ENCODE measurements around the gene POLE. TPM values are rescaled to one million over a fixed set of nuclear protein-coding genes. Genes with fewer than 3 reads are reported as not detected.

Gene POLE
- total RNA-seq, 1 experiment from 2014 or later: 96.1 TPM

DNA sequence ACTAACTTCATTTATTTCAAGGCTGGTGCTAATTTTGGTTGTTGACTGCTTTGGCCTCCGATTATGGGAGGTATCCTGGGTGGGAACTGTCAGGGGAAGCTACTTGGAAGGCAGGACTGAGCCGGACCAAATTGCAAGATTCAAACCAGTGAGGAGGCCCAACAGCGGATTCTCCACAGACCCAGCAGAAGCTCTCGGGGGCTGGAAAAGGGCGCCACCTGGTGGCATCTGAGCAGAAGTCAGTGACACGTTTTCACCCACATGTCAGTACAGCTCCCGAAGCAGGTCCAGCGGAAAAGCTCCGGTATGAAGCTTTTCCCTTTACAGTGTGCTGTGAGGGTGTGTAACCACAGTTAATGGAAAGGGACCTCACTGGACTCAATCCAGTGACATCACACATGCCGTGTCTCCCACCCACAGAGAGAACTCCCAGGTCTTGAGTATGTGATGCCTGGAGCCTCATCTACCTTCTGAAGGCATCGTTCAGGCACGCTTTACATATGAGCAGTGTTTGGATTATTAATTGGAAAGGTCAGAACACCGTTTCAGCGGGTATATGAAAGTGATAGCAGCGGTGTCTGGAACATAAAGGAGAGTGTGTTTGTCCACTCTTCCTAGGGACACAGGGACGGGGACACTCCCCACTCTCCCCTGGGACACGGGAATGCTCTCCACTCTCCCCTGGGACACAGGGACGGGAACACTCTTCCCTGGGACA, 72.1 kb downstream of the POLE start:
- Histone ChIP-seq H3K27ac (ENCODE audit: low read length) (no peak overlapping the region), H2AFZ (ENCODE audit: low read length) (peak overlapping the region; percentile 11; the same call in 1 of the 2 replicates), H3K79me2 (ENCODE audit: low read length) (no peaks in the 10 kb centered on the region), H3K27me3 (ENCODE audit: low read length) (peaks cover 38% of the 10 kb centered on the region), H3K4me2 (ENCODE audit: low read length) (no peak overlapping the region), H3F3A (ENCODE audit: low read length, unreplicated experiment) (no peaks in the 10 kb centered on the region), H3K9me2 (replicated peaks; ENCODE audit: low read length) (no peaks in the 10 kb centered on the region), H3K36me3 (ENCODE audit: low read depth, low read length) (no peaks in the 10 kb centered on the region), H4K20me1 (ENCODE audit: low read length) (no peaks in the 10 kb centered on the region), H3K9ac (ENCODE audit: low read length) (no peak overlapping the region), H3K4me3 (ENCODE audit: low read length) (no peak overlapping the region), H3K9me3 (ENCODE audit: low read length) (0 out of 2 replicates have a peak, but pooled peaks cover 3% of the 10 kb centered on the region), H3K4me1 (ENCODE audit: insufficient read depth, low read length) (no peaks in the 10 kb centered on the region)
- BruUV-seq (replicated peaks): no TSS peak
- DNase-seq (peak; percentile 90), ATAC-seq (peak; percentile 97)
- CTCF ChIA-PET: interaction anchor here (0.9 to 1.2 kb wide), 4 partner anchors 14 to 201 kb away, joined by 4 to 7 read pairs (median 6); no protein-coding TSS in a partner anchor
- POLR2A ChIA-PET (ENCODE audit: unreplicated experiment): no interaction called here
- intact Hi-C loops (cut with micrococcal nuclease): loop anchor here (1.0 kb wide), 2 partner anchors 15 to 200 kb away; no protein-coding TSS in a partner anchor
- no peak for TF ChIP-seq EZH2phosphoT487 (IDR thresholded peaks at IDR 0.05; ENCODE audit: borderline replicate concordance, low read length)
- TF ChIP-seq, protein P1, sequence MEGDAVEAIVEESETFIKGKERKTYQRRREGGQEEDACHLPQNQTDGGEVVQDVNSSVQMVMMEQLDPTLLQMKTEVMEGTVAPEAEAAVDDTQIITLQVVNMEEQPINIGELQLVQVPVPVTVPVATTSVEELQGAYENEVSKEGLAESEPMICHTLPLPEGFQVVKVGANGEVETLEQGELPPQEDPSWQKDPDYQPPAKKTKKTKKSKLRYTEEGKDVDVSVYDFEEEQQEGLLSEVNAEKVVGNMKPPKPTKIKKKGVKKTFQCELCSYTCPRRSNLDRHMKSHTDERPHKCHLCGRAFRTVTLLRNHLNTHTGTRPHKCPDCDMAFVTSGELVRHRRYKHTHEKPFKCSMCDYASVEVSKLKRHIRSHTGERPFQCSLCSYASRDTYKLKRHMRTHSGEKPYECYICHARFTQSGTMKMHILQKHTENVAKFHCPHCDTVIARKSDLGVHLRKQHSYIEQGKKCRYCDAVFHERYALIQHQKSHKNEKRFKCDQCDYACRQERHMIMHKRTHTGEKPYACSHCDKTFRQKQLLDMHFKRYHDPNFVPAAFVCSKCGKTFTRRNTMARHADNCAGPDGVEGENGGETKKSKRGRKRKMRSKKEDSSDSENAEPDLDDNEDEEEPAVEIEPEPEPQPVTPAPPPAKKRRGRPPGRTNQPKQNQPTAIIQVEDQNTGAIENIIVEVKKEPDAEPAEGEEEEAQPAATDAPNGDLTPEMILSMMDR (conservative IDR thresholded peaks at IDR 0.05; ENCODE audit: low read depth, low read length): peak; percentile 97
- no peak for TF ChIP-seq EZH2 (IDR thresholded peaks at IDR 0.05; ENCODE audit: low read length, unreplicated experiment)

DNA sequence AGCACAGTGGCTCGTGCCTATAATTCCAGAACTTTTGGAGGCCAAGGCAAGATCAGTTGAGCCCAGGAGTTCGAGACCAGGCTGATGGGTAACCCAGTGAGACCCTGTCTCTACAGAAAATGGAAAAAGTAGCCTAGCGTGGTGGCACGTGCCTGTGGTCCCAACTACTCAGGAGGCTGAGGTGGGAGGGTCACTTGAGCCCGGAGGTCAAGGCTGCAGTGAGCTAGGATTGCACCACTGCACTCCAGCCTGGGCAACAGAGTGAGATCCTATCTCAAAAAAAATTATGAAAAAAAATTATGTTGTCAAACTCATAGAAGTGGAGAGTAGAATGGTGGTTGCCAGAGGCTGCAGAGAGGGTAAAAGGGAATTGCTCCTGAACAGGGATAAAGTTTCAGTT, 73.1 kb downstream of the POLE start:
- Histone ChIP-seq H3K36me3 (ENCODE audit: low read depth, low read length) (no peaks in the 10 kb centered on the region), H2AFZ (ENCODE audit: low read length) (no peak overlapping the region), H3F3A (ENCODE audit: low read length, unreplicated experiment) (no peaks in the 10 kb centered on the region), H3K27ac (ENCODE audit: low read length) (no peak overlapping the region), H3K9ac (ENCODE audit: low read length) (no peak overlapping the region), H3K4me3 (ENCODE audit: low read length) (no peak overlapping the region), H3K4me2 (ENCODE audit: low read length) (no peak overlapping the region), H3K4me1 (ENCODE audit: insufficient read depth, low read length) (no peaks in the 10 kb centered on the region), H3K9me2 (replicated peaks; ENCODE audit: low read length) (no peaks in the 10 kb centered on the region), H3K79me2 (ENCODE audit: low read length) (no peaks in the 10 kb centered on the region), H3K27me3 (ENCODE audit: low read length) (peaks cover 34% of the 10 kb centered on the region), H3K9me3 (ENCODE audit: low read length) (0 out of 2 replicates have a peak, but pooled peaks cover 3% of the 10 kb centered on the region), H4K20me1 (ENCODE audit: low read length) (no peaks in the 10 kb centered on the region)
- CTCF ChIA-PET: no interaction called here
- intact Hi-C loops (cut with micrococcal nuclease): no loop called here
- no peak for DNase-seq
- POLR2A ChIA-PET (ENCODE audit: unreplicated experiment): no interaction called here
- no peak for ATAC-seq
- TF ChIP-seq EZH2 (IDR thresholded peaks at IDR 0.05; ENCODE audit: low read length, unreplicated experiment) (no peak), EZH2phosphoT487 (IDR thresholded peaks at IDR 0.05; ENCODE audit: borderline replicate concordance, low read length) (no peak)
- TF ChIP-seq, protein P1 (conservative IDR thresholded peaks at IDR 0.05; ENCODE audit: low read depth, low read length): no peak
- no TSS peak for BruUV-seq (replicated peaks)

DNA sequence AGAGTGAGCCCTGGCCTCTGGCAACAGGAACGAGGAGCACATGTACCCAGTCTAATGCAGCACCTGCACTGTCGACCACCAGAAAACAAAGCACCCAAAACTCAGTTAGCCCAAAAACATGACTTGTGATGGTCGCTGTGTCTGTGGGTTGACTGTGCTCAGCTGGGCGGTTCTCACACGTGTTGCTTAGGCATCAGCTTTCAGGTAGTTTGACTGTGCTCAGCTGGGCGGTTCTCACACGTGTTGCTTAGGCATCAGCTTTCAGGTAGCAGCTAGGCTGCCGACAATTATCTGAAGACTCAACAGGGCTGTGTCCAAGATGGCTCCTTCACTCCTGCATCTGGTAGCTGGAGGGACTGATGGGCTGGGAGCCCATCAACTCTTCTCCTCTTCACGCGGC, 75.5 kb downstream of the POLE start:
- no TSS peak for BruUV-seq (replicated peaks)

More for the DNA sequence above, 75.5 kb downstream of the POLE start:
- H3K9me3 ChIP-seq (ENCODE audit: low read length): 0 out of 2 replicates have a peak, but pooled peaks cover 3% of the 10 kb centered on the region
- no peak overlapping the region for H3K27ac ChIP-seq (ENCODE audit: low read length)
- H3K9ac ChIP-seq (ENCODE audit: low read length): no peak overlapping the region
- H3K4me2 ChIP-seq (ENCODE audit: low read length): no peak overlapping the region
- H3K79me2 ChIP-seq (ENCODE audit: low read length): no peaks in the 10 kb centered on the region
- peaks cover 16% of the 10 kb centered on the region for H3K27me3 ChIP-seq (ENCODE audit: low read length)
- no peaks in the 10 kb centered on the region for H4K20me1 ChIP-seq (ENCODE audit: low read length)
- intact Hi-C loops (cut with micrococcal nuclease): no loop called here
- POLR2A ChIA-PET (ENCODE audit: unreplicated experiment): no interaction called here
- DNase-seq: no peak
- TF ChIP-seq EZH2 (IDR thresholded peaks at IDR 0.05; ENCODE audit: low read length, unreplicated experiment) (no peak), EZH2phosphoT487 (IDR thresholded peaks at IDR 0.05; ENCODE audit: borderline replicate concordance, low read length) (no peak)
- no peaks in the 10 kb centered on the region for H3K36me3 ChIP-seq (ENCODE audit: low read depth, low read length)
- no peaks in the 10 kb centered on the region for H3K4me1 ChIP-seq (ENCODE audit: insufficient read depth, low read length)
- no peak overlapping the region for H2AFZ ChIP-seq (ENCODE audit: low read length)
- ATAC-seq: no peak
- no peak overlapping the region for H3K4me3 ChIP-seq (ENCODE audit: low read length)
- CTCF ChIA-PET: no interaction called here
- no peaks in the 10 kb centered on the region for H3K9me2 ChIP-seq (replicated peaks; ENCODE audit: low read length)
- H3F3A ChIP-seq (ENCODE audit: low read length, unreplicated experiment): no peaks in the 10 kb centered on the region
